NCI-H748 (cell line): ENCODE measurements around the gene PLCH1.
"Not testable (repeated sequence)": the region's sequence is repeated elsewhere in the genome, so short reads cannot be mapped to it uniquely, and the experiment has no call there.

Source experiments
- DNase-seq: peaks from one replicate; lab custom pipeline; 2025; ENCODE audit not compliant: unreplicated experiment; lab: John Stamatoyannopoulos, UW

Gene PLCH1

GRCh38 chr3:155651489-155652218 lies 93.2 kb downstream of the PLCH1 start:
- no peak for DNase-seq

- DNase-seq = no peak
Observed at GRCh38 chr3:155648013-155648591, 96.8 kb downstream of the PLCH1 start.

GRCh38 chr3:155647206-155647605 lies 97.7 kb downstream of the PLCH1 start:
- no peak for DNase-seq

- DNase-seq = no peak
Observed at GRCh38 chr3:155646669-155647068, 98.2 kb downstream of the PLCH1 start.

GRCh38 chr3:155646128-155646527 lies 98.7 kb downstream of the PLCH1 start:
- no peak for DNase-seq

GRCh38 chr3:155643581-155644165 lies 101.2 kb downstream of the PLCH1 start:
- DNase-seq = no peak

- no peak for DNase-seq
Observed at GRCh38 chr3:155641956-155642355, 102.9 kb downstream of the PLCH1 start.

GRCh38 chr3:155640098-155640497 lies 104.8 kb downstream of the PLCH1 start:
- no peak for DNase-seq

- no peak for DNase-seq
Observed at GRCh38 chr3:155639462-155640055, 105.3 kb downstream of the PLCH1 start.

- DNase-seq = not testable (repeated sequence)
Observed at GRCh38 chr3:155638461-155638860, 106.4 kb downstream of the PLCH1 start.

- no peak for DNase-seq
Observed at GRCh38 chr3:155637567-155637966, 107.3 kb downstream of the PLCH1 start.

GRCh38 chr3:155635056-155635455 lies 109.8 kb downstream of the PLCH1 start:
- DNase-seq = no peak

GRCh38 chr3:155634121-155634719 lies 110.7 kb downstream of the PLCH1 start:
- DNase-seq = no peak

GRCh38 chr3:155631323-155632019 lies 113.4 kb downstream of the PLCH1 start:
- DNase-seq = no peak

- DNase-seq = no peak
Observed at GRCh38 chr3:155629556-155629955, 115.3 kb downstream of the PLCH1 start.

GRCh38 chr3:155629056-155629455 lies 115.8 kb downstream of the PLCH1 start:
- no peak for DNase-seq

GRCh38 chr3:155622647-155623046 lies 122.2 kb downstream of the PLCH1 start:
- not testable (repeated sequence) for DNase-seq

- DNase-seq = not testable (repeated sequence)
Observed at GRCh38 chr3:155620552-155620951, 124.3 kb downstream of the PLCH1 start.

GRCh38 chr3:155619118-155619915 lies 125.6 kb downstream of the PLCH1 start:
- DNase-seq = no peak

- no peak for DNase-seq
Observed at GRCh38 chr3:155618543-155618942, 126.3 kb downstream of the PLCH1 start.
